HUDEP-2 (cell line): Measurements from ENCODE around the gene OR2V2.

ENCODE experiments used
- DNase-seq, 76 experiments: peaks; one replicate each; lab custom pipeline; 2025; ENCODE audit not compliant: unreplicated experiment in 76 of 76; lab: John Stamatoyannopoulos, UW

Gene OR2V2

DNA sequence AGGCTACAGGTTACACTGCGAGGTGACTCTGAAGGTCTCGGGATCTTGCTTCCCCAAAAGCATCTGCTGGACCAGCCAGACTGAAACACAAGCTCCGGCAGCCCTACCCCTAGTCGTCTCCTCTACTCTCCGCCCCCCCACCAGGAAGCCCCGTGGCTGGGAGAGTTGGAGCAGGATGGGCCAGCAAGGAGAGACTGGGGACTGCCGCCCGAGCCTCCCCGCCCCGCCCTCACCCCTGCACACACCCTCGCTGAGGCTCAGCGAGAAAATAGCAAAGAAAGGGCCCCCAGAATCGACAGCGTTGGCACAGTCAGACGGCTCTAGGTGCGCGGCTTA is 56.4 kb downstream of the OR2V2 start:
- DNase-seq, result no peak

DNA sequence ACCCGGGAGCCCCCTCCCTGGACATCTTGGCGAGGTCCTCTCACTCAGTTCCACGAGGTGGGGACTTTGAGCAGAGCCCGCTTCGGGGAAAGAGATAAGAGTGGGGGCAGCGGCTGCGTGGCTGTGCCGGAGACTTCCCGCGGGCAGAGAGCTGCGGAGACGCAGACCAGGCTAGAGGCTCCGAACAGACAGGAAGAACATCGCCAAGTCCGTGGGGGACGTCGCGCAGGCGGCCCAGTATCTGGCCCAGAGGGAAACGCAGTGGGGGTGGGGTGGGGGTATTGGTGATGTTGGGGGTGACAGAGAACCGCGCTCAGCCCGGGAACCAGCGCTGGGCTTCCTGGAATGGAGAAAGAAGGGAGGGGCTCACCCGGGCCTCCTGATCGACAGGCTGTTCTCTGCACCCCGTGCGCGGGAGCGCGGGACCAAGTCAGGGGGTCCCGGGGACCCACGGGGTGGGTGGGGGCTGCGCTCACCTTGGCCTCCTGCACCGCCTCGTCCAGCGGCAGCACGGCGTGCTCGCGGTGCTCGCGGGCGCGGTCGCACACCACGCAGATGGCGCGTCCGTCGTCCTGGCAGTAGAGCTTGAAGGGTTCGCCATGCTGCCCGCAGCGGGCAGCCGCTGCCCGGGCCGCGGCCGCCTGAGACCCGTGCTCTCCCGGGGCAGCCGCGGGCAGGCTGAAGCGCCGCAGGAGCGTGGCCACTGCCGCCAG is 56.9 kb downstream of the OR2V2 start:
- DNase-seq, result no peak

GRCh38 chr5:181204826-181205760 is 57.7 kb downstream of the OR2V2 start, which contains the start of gene TRIM7:
TRIM7 (minus strand) TSS chr5:181205196; CDS start chr5:181205110, 86 bp downstream.
- DNase-seq, result no peak

DNA sequence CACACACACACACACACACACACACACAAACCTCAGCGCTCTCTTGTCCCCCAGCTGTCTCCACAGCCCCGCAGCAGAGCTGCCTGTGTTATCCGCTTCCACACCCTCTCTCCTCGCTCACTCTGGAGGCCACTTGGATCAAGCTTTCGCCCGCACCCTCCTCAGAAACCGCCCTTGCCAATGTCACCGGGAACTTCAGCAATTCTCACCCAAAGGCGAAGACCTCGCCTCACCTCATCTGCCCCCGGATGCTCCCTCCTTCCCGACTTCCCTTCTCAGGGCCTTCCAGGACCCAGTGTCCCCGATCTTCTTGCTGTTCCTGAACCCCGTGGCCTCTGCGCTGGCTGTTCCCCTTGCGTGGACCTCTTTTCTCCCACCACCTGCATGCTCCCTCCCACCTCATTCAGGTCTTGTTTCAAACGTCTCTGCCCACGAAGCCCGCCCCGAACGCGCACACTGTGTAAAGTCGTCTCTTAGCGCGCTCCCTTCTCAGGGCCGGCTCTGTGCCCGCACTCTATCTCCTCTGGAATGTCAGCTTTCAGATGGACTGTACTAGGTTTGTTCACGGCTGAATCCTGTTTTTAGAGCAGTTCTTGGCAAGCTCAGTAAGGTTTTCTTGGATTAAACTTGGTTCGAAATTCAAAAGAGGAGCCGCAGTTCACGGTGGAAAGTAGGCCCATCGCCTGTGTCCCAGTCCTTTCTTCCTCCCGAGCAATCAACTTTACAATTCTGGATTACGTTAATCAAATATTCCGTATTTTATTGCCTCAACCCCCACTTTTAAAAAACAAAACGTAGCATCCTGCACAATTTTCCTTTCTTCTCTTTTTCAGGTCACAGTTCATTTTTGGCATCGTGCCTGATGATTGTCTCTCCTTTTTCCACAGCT is 58.6 kb downstream of the OR2V2 start:
- DNase-seq, result no peak

GRCh38 chr5:181207214-181207959 is 60.0 kb downstream of the OR2V2 start:
- DNase-seq, result no peak

DNA sequence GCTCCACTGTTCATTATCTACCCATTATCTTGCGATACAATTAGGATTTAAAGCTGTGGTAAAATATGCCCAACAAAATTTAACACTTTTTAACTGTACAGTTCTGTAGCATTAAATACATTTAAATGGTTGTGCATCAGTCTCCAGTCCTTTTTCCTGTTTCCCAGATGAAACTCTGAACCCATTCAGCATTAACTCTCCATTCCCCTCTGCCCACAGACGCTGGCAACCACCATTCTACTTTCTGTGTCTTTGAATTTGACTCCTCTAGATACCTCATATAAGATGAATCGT is 60.5 kb downstream of the OR2V2 start:
- no peak for DNase-seq
